DND-41 (cell line): ENCODE data around the gene KCNK4.

Experiments used
- CTCF ChIP-seq: IDR thresholded peaks from 2 replicates; pipeline ENCODE4 v1.5.1; 2012; ENCODE audit warnings: borderline replicate concordance, low read length, moderate library complexity, mild to moderate bottlenecking; ENCODE audit not compliant: poor library complexity, severe bottlenecking; ENCODE audit errors: extremely low read depth
- EZH2 ChIP-seq: IDR thresholded peaks from 3 replicates; pipeline ENCODE4 v1.6.1; 2012; ENCODE audit warnings: borderline replicate concordance, low read depth, mild to moderate bottlenecking, moderate library complexity, low read length, inconsistent platforms; ENCODE audit not compliant: severe bottlenecking

GRCh38 chr11:64341851-64342791 is 51.0 kb downstream of the KCNK4 start:
- no peak for TF ChIP-seq CTCF
- TF ChIP-seq EZH2, result no peak
